BLaER1 (cell line): Measurements from ENCODE around the gene FOXJ1.

Experiments used
- H3K27ac ChIP-seq: shearing (Covaris generic); formaldehyde crosslinking; 2 replicates; pipeline ENCODE4 v1.8.1; 2022
- H3K27me3 ChIP-seq: shearing (Covaris generic); formaldehyde crosslinking; 2 replicates; pipeline ENCODE4 v1.8.1; 2022
- H3K36me3 ChIP-seq: shearing (Covaris generic); formaldehyde crosslinking; 2 replicates; pipeline ENCODE4 v1.8.1; 2022
- H3K4me1 ChIP-seq: shearing (Covaris generic); formaldehyde crosslinking; 2 replicates; pipeline ENCODE4 v1.8.1; 2022
- H3K4me2 ChIP-seq: shearing (Covaris generic); formaldehyde crosslinking; 2 replicates; pipeline ENCODE4 v1.8.1; 2022
- H3K4me3 ChIP-seq: shearing (Covaris generic); formaldehyde crosslinking; 2 replicates; pipeline ENCODE4 v1.8.1; 2022
- H3K9ac ChIP-seq: shearing (Covaris generic); formaldehyde crosslinking; 2 replicates; pipeline ENCODE4 v1.8.1; 2022
- H3K9me3 ChIP-seq: shearing (Covaris generic); formaldehyde crosslinking; 2 replicates; pipeline ENCODE4 v1.8.1; 2022
- H4K20me1 ChIP-seq: shearing (Covaris generic); formaldehyde crosslinking; 2 replicates; pipeline ENCODE4 v1.8.1; 2022
- Cebpa-rat ChIP-seq: shearing (Covaris generic); IDR thresholded peaks from 2 replicates; pipeline ENCODE4 v1.8.1; 2022

FOXJ1 gene

DNA sequence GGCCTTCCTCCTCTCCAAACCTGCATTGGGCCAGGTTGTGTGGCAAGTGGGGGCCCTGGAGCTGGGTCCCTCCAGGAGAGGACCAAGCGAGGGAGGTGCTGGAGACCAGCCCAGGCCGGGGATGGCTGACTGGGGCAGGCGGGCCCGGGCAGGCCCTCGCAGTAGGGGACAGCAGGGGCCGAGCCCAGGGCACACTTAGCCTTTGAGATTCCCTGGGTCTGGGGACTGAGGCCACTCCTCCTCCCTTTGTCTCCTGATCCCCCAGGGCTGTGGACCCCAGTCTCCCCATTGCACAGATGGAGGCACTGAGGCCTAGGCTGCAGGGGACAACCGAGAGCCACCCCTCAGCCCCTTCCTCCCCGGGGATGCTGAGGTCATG lies 5.2 kb downstream of the FOXJ1 start:
- no peak overlapping the region for H3K9ac ChIP-seq

DNA sequence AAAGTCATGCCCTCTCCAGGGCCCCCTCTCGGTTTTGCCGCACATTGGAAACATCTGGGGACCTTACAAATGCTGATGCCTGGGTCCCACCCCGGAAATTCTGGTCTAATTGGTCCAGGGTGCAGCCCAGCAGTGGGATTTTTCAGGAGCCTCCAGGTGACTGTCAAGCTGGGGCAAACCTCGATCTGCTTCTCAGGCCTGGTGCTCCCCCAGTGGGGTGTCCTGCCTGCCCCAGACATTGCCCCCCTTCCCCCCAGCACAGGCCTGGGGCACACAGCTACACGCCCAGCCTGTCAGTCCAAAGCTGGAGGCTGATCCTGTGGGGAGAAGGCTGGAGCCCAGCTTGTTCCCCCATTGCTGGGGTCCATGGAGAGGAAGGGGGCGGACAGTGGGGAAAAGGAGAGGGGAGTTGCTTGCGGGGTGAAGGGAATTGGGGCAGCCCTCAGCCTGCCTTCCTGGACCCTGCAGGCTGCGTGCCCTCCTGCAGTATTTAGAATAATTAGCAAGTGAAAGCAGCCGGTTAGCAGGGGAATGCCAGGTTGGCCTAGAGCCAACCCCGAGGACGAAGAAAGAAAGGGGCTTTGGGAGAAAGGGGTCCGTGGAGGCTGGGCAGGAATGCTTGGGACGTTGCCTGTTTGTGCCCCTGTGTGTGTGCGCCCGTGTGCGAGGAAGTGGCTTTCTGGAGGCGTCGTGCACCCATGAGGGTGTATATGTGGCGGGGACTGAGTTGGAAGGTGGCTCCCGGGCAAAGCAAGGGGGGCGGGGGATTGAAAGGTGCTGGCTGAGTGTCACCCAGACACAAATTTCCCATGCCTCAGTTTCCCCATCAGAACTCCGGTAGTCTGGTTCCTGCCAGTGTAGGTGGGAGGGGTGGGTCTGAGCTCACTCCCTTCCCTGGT lies 5.9 kb downstream of the FOXJ1 start:
- H3K4me2 ChIP-seq: peak overlapping the region; percentile 88
- H4K20me1 ChIP-seq: no peaks in the 10 kb centered on the region
- TF ChIP-seq Cebpa-rat: no peak
- no peak overlapping the region for H3K4me3 ChIP-seq
- no peak overlapping the region for H3K27ac ChIP-seq
- H3K9ac ChIP-seq: no peak overlapping the region
- H3K36me3 ChIP-seq: no peaks in the 10 kb centered on the region
- H3K4me1 ChIP-seq: peaks cover 52% of the 10 kb centered on the region
- H3K27me3 ChIP-seq: peaks cover 17% of the 10 kb centered on the region
- H3K9me3 ChIP-seq: no peaks in the 10 kb centered on the region

More for the DNA sequence above, 5.2 kb downstream of the FOXJ1 start:
- Histone ChIP-seq H4K20me1 (no peaks in the 10 kb centered on the region), H3K4me1 (peaks cover 59% of the 10 kb centered on the region), H3K36me3 (no peaks in the 10 kb centered on the region), H3K9me3 (no peaks in the 10 kb centered on the region), H3K4me3 (no peak overlapping the region), H3K4me2 (peak overlapping the region; percentile 88), H3K27me3 (peaks cover 23% of the 10 kb centered on the region), H3K27ac (no peak overlapping the region)
- no peak for TF ChIP-seq Cebpa-rat

DNA sequence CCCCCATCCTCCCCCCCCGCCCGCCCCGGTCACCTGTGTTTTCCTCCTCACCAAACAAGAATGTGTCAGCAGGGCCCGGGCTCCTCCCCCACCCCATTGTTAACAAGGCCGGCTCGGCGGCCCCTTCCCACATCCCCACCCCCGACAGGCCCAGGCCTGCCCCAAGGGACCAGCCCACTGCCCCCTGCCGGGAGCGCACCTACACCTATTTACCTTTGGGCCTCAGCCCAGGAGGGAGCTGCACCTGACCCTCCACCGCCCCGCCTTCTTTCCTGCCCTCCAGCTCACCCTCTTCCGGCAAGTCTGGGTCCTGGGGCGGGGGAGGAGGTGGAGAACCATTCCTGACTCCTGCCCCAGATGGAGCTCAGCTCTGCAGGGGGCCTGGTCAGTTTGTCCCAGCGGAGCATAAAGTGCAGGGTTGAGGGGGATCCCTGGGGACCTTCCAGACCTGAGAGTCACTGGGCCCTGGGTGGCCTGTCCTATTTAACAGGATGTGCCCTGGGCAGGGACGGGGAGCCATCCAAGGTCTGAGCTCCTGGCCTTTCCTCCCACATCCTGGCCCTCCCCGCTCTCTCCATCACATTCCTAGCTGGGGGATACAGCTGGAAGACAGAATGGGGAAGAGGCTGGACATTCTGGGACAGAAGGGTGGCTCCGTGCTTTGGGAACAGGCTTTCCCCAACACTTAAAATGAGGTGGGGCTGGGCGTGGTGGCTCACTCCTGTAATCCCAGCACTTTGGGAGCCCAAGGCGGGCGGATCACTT lies 8.3 kb downstream of the FOXJ1 start:
- Histone ChIP-seq H3K4me1 (peaks cover 46% of the 10 kb centered on the region), H3K4me3 (no peak overlapping the region), H3K27me3 (no peaks in the 10 kb centered on the region), H3K9me3 (no peaks in the 10 kb centered on the region), H3K27ac (no peak overlapping the region), H3K4me2 (no peak overlapping the region), H3K36me3 (no peaks in the 10 kb centered on the region), H3K9ac (no peak overlapping the region), H4K20me1 (no peaks in the 10 kb centered on the region)
- TF ChIP-seq Cebpa-rat: no peak

GRCh38 chr17:76131692-76132573 lies 9.1 kb downstream of the FOXJ1 start:
- no peak overlapping the region for H3K27ac ChIP-seq
- H3K4me1 ChIP-seq: peaks cover 46% of the 10 kb centered on the region
- H3K36me3 ChIP-seq: no peaks in the 10 kb centered on the region
- TF ChIP-seq Cebpa-rat: no peak
- H3K4me2 ChIP-seq: no peak overlapping the region
- no peaks in the 10 kb centered on the region for H3K27me3 ChIP-seq
- no peaks in the 10 kb centered on the region for H3K9me3 ChIP-seq
- no peaks in the 10 kb centered on the region for H4K20me1 ChIP-seq
- no peak overlapping the region for H3K4me3 ChIP-seq
- H3K9ac ChIP-seq: no peak overlapping the region

- H3K4me2 ChIP-seq: no peak overlapping the region
- no peaks in the 10 kb centered on the region for H3K36me3 ChIP-seq
- no peaks in the 10 kb centered on the region for H3K27me3 ChIP-seq
- H3K9ac ChIP-seq: no peak overlapping the region
- H4K20me1 ChIP-seq: no peaks in the 10 kb centered on the region
- H3K27ac ChIP-seq: no peak overlapping the region
- peaks cover 42% of the 10 kb centered on the region for H3K4me1 ChIP-seq
- H3K9me3 ChIP-seq: no peaks in the 10 kb centered on the region
- TF ChIP-seq Cebpa-rat: no peak
- H3K4me3 ChIP-seq: no peak overlapping the region
These were observed 9.9 kb downstream of the FOXJ1 start for GRCh38 chr17:76131051-76131691.

- TF ChIP-seq Cebpa-rat: no peak
These were observed 10.6 kb downstream of the FOXJ1 start for GRCh38 chr17:76130473-76130872.

DNA sequence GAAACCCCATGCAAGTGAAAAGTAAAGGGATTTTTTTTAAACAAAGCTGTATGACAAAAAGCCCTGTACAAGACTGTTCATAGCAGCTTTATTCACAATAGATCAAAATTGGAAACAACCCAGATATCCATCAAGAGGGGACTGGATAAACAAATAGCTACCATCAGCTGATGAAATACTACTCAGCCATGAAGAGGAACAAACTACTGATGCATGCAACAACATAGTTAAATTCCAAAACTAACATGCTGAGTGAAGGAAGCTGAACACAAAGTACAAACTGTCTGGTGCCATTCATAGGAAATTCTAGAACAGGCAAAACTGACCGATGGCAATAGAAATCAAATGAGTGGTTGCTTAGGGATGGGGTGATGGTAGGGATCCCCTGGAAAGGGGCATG lies 15.1 kb downstream of the FOXJ1 start:
- H4K20me1 ChIP-seq: no peaks in the 10 kb centered on the region
- no peak overlapping the region for H3K9ac ChIP-seq
- H3K4me1 ChIP-seq: peaks cover 41% of the 10 kb centered on the region
- no peak overlapping the region for H3K27ac ChIP-seq
- H3K4me3 ChIP-seq: no peak overlapping the region
- no peaks in the 10 kb centered on the region for H3K27me3 ChIP-seq
- no peaks in the 10 kb centered on the region for H3K36me3 ChIP-seq
- TF ChIP-seq Cebpa-rat: no peak
- H3K9me3 ChIP-seq: no peaks in the 10 kb centered on the region
- H3K4me2 ChIP-seq: no peak overlapping the region

More at GRCh38 chr17:76130473-76130872, 10.6 kb downstream of the FOXJ1 start:
- peaks cover 35% of the 10 kb centered on the region for H3K4me1 ChIP-seq
- no peak overlapping the region for H3K9ac ChIP-seq
- no peak overlapping the region for H3K27ac ChIP-seq
- no peaks in the 10 kb centered on the region for H4K20me1 ChIP-seq
- H3K36me3 ChIP-seq: no peaks in the 10 kb centered on the region
- H3K4me2 ChIP-seq: no peak overlapping the region
- no peak overlapping the region for H3K4me3 ChIP-seq
- no peaks in the 10 kb centered on the region for H3K27me3 ChIP-seq
- H3K9me3 ChIP-seq: no peaks in the 10 kb centered on the region

GRCh38 chr17:76125391-76125675 lies 15.7 kb downstream of the FOXJ1 start:
- TF ChIP-seq Cebpa-rat: no peak
- peaks cover 47% of the 10 kb centered on the region for H3K4me1 ChIP-seq
- H3K4me3 ChIP-seq: no peak overlapping the region
- no peaks in the 10 kb centered on the region for H4K20me1 ChIP-seq
- H3K9me3 ChIP-seq: no peaks in the 10 kb centered on the region
- H3K27me3 ChIP-seq: no peaks in the 10 kb centered on the region
- H3K9ac ChIP-seq: no peak overlapping the region
- H3K36me3 ChIP-seq: no peaks in the 10 kb centered on the region
- H3K27ac ChIP-seq: no peak overlapping the region
- no peak overlapping the region for H3K4me2 ChIP-seq
